ENCODE data around the gene PSRC1. TPM values are rescaled to one million over a fixed set of nuclear protein-coding genes. Genes with fewer than 3 reads are reported as not detected.

PSRC1 gene
- total RNA-seq, 2 donors from 2014 or later = 6.5 to 36.0 TPM

- no peak for TF ChIP-seq CTCF (IDR thresholded peaks at IDR 0.05)
- no peaks in the 10 kb centered on the region for H3K9me3 ChIP-seq
- no peak overlapping the region for H3K9ac ChIP-seq (ENCODE audit: low read depth in 2 of 2, low read length in 2 of 2)
- H3K27ac ChIP-seq = no peak overlapping the region
- no peaks in the 10 kb centered on the region for H3K27me3 ChIP-seq
- no peaks in the 10 kb centered on the region for H3K4me1 ChIP-seq
- no peak for DNase-seq
- intact Hi-C loops (cut with DNase I) = no loop called here
- H3K4me3 ChIP-seq = no peak overlapping the region
- no peaks in the 10 kb centered on the region for H3K36me3 ChIP-seq
Measured at GRCh38 chr1:109265016-109265415, 17.9 kb downstream of the PSRC1 start.

GRCh38 chr1:109264379-109264755 lies 18.6 kb downstream of the PSRC1 start:
- Histone ChIP-seq H3K27me3 (no peaks in the 10 kb centered on the region), H3K4me1 (no peaks in the 10 kb centered on the region), H3K27ac (no peak overlapping the region), H3K4me3 (no peak overlapping the region), H3K9me3 (no peaks in the 10 kb centered on the region), H3K9ac (ENCODE audit: low read depth in 2 of 2, low read length in 2 of 2) (no peak overlapping the region), H3K36me3 (no peaks in the 10 kb centered on the region)
- DNase-seq = no peak
- no peak for TF ChIP-seq CTCF (IDR thresholded peaks at IDR 0.05)
- intact Hi-C loops (cut with DNase I) = no loop called here

- H3K36me3 ChIP-seq = no peaks in the 10 kb centered on the region
- H3K4me3 ChIP-seq = no peak overlapping the region
- TF ChIP-seq CTCF (IDR thresholded peaks at IDR 0.05) = peak; percentile 91
- H3K4me1 ChIP-seq = no peaks in the 10 kb centered on the region
- DNase-seq = peak; percentile 85
- intact Hi-C loops (cut with DNase I) = no loop called here
- H3K9ac ChIP-seq (ENCODE audit: low read depth in 2 of 2, low read length in 2 of 2) = no peak overlapping the region
- H3K9me3 ChIP-seq = no peaks in the 10 kb centered on the region
- no peaks in the 10 kb centered on the region for H3K27me3 ChIP-seq
- H3K27ac ChIP-seq = no peak overlapping the region
Measured at GRCh38 chr1:109263597-109264378, 19.2 kb downstream of the PSRC1 start.

GRCh38 chr1:109263234-109263596 lies 19.7 kb downstream of the PSRC1 start:
- Histone ChIP-seq H3K27ac (no peak overlapping the region), H3K27me3 (no peaks in the 10 kb centered on the region), H3K36me3 (no peaks in the 10 kb centered on the region), H3K4me3 (no peak overlapping the region), H3K9ac (ENCODE audit: low read depth in 2 of 2, low read length in 2 of 2) (no peak overlapping the region), H3K4me1 (no peaks in the 10 kb centered on the region), H3K9me3 (no peaks in the 10 kb centered on the region)
- DNase-seq = no peak
- TF ChIP-seq CTCF (IDR thresholded peaks at IDR 0.05) = no peak
- intact Hi-C loops (cut with DNase I) = no loop called here

GRCh38 chr1:109262231-109263055 lies 20.5 kb downstream of the PSRC1 start:
- DNase-seq = no peak
- no peak overlapping the region for H3K4me3 ChIP-seq
- intact Hi-C loops (cut with DNase I) = no loop called here
- no peaks in the 10 kb centered on the region for H3K27me3 ChIP-seq
- no peaks in the 10 kb centered on the region for H3K36me3 ChIP-seq
- H3K9ac ChIP-seq (ENCODE audit: low read depth in 2 of 2, low read length in 2 of 2) = no peak overlapping the region
- H3K27ac ChIP-seq = no peak overlapping the region
- no peak for TF ChIP-seq CTCF (IDR thresholded peaks at IDR 0.05)
- no peaks in the 10 kb centered on the region for H3K9me3 ChIP-seq
- H3K4me1 ChIP-seq = no peaks in the 10 kb centered on the region

All from colonic mucosa (tissue), 4 donors.